GM21576 (cell line): Measurements from ENCODE around the gene DIP2B.
"Not testable (repeated sequence)": the region's sequence is repeated elsewhere in the genome, so short reads cannot be mapped to it uniquely, and the experiment has no call there.

Source experiments
- ATAC-seq: cut with Tn5 transposase; IDR thresholded peaks from one replicate; pipeline ENCODE4 v1.9.1; 2021; ENCODE audit warnings: mild to moderate bottlenecking, moderate library complexity; ENCODE audit not compliant: unreplicated experiment

The DIP2B gene

GRCh38 chr12:50550530-50551223 lies 45.9 kb downstream of the DIP2B start:
- ATAC-seq = no peak

DNA sequence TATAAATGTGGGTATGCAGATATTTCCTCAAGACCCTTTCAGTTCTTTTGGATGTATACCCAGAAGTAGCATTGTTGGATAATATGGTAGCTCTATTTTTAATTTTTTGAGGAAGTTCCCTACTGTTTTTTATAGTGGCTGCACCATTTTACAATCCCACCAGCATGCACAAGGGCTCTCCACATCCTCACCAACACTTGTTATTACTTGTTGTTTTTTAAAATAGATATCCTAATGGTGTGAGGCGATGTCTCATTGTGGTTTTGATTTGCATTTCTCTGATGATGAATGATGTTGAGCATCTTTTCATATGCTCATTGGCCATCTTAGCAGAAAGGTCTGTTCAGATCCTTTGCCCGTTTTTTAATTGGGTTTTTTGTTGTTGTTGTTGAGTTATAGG lies 47.1 kb downstream of the DIP2B start:
- no peak for ATAC-seq

DNA sequence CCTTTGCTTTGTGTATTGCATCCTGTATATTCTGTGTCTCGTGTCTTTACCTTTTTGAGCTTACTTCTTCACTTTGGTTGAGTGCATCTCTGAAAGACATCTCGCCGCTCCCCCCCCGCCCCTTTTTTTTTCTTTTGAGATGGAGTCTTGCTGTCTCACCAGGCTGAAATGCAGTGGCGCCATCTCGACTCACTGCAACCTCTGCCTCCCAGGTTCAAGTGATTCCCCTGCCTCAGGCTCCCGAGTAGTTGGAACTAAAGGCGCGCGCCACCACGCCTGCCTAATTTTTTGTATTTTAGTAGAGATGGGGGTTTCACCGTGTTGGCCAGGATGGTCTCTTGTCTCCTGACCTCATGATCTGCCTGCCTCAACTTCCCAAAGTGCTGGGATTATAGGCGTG lies 49.9 kb downstream of the DIP2B start:
- ATAC-seq = no peak

DNA sequence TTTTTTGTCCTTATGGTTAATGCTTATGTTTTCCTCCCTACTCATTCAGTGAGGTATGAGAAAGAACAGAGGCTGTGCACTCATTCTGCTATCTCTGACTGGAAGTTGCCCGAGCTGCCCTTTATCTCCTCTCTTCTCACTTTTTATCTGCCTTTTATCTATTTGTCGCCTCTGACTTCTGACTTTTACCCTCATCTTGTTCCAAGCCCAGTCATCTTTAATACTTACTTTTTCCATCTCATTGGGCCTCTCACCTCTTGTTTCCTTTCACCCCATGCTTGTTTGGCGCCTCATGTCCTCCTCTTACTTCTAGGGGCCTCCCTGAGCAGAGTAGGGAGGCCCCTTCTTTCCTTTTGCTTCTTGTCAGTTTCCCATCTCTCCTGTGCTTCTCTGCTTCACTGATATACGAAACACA lies 50.7 kb downstream of the DIP2B start:
- ATAC-seq = no peak

DNA sequence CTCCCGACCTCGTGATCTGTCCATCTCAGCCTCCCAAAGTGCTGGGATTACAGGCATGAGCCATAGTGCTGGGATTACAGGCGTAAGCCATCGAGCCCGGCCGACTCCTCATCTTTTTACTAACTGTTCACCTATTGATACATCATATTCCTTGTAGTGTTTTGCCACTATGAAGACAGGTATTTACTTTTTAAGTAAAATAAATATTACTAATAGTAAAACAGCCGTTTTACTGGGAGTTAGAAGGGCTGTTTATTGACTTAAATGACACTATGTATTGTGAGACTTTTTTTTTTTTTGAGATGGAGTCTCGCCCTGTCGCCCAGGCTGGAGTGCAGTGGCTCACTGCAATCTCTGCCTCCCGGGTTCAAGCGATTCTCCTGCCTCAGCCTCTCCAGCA lies 51.5 kb downstream of the DIP2B start:
- no peak for ATAC-seq

DNA sequence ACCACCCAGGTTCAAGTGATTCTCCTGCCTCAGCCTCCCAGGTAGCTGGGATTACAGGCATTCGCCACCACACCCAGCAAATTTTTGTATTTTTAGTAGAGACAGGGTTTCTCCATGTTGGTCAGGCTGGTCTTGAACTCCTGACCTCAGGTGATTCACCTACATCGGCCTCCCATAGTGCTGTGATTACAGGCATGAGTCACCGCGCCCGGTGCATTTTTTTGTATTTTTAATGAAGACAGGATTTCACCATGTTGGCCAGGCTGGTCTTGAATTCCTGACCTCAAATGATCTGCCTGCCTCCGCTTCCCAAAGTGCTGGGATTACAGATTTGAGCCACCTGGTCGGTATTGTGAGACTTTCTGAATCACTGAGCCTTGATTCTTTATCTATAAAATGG lies 52.0 kb downstream of the DIP2B start:
- ATAC-seq = not testable (repeated sequence)

GRCh38 chr12:50557421-50557820 lies 52.6 kb downstream of the DIP2B start:
- ATAC-seq = no peak

DNA sequence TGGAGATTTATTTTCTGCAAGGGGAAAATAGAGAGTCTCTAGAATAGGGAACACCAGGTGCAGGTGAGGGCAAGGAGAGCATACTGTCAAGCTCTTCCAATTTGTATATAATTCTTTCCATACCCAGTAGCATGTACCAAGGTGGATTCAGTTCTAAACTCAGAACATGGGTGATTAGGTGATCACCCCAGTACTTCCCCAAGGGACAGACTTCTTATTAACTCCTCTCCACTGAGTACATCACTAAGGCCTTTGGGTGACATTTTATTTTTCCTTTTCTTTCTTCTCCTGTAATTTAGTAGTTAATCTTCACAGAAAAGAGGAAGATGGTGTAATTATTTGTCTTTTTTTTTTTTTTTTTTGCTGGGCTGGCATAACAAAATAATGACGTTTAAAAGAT lies 54.2 kb downstream of the DIP2B start:
- ATAC-seq = no peak

GRCh38 chr12:50562520-50563433 lies 58.0 kb downstream of the DIP2B start:
- no peak for ATAC-seq

- no peak for ATAC-seq
Observed at GRCh38 chr12:50563434-50563787, 58.6 kb downstream of the DIP2B start.

DNA sequence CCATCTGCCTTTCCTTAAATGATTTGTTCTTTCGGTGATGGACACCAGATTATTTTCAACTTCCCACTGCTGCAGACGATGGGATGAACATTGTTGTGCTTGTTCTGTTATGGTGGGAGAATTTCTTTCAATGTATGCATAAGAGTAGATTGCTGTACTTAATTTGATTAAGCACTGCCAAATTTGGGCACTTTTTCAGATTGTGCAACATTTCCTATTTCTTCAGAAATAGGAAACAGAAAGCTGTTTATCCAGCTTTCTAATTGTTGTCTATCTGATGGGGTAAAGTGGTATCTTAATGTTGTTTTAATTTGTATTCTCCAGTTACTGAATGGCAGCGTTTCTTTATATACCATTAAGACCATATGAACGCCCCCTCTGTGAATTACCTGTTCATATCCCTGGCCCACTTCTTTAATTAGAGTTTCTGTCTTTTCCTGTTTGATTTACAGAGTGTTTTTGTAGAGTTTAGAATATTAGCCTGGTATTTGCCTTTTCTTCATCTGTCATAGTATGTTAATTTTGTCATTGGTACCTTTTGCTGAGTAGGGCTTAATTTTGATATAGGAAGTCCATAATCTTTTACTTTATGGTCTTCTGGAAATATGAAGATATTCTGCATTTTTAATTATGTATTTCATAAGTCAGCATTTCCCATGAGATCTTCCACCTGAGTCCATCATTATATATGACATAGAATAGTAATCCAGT lies 59.6 kb downstream of the DIP2B start:
- no peak for ATAC-seq

DNA sequence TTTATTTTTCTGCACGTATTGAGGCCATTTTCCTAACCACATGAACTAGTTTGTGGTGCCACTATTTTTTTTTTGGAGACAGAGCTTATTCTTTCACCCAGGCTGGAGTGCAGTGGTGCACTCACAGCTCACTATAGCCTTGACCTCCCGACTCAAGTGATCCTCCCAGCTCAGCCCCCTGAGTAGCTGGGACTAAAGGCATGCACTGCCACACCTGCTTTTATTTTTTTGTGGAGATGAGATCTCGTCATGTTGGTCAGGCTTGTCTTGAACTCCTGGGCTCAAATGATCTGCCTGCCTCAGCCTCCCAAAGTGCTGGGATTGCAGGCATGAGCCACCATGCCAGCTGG lies 60.1 kb downstream of the DIP2B start:
- ATAC-seq = no peak

GRCh38 chr12:50566066-50566465 lies 61.3 kb downstream of the DIP2B start:
- ATAC-seq = no peak

GRCh38 chr12:50567926-50568325 lies 63.1 kb downstream of the DIP2B start:
- ATAC-seq = no peak

GRCh38 chr12:50568338-50569091 lies 63.7 kb downstream of the DIP2B start:
- ATAC-seq = no peak

GRCh38 chr12:50569321-50569720 lies 64.5 kb downstream of the DIP2B start:
- no peak for ATAC-seq

DNA sequence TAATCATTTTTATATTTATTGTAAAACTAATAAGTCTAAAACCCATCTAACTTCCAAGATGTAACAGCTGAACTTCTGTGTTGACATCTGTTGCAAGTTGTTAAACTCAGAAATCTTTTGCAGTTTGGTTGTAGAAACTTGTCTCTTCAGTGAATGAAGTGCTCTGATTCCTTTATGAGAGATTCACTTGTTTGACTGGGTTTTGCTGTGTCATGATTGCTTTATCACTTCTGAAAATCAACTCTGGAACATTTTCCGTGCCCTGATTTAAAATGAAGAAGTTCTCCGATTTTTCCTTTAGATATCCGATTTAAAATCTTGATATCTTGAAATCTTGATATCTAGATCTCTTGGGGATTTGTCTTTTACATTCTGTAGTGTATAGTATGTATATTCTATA lies 65.1 kb downstream of the DIP2B start:
- ATAC-seq = no peak

DNA sequence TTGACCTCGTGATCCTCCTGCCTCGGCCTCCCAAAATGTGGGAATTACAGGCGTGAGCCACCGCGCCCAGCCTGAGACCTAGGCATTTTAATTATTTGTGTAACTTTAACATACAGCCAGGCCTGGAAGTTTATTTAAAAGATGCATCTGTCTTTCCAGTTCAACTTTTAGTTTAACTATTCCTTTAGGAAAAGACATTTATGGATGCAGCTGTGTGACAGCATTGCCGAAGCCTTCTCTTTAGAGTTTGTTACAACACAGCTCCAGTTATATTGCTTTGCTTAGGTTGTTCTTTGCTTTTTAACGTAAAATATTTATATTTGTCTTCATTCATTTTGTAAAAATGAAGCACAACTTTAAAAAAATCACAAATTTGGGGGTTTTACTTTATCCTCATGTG lies 67.0 kb downstream of the DIP2B start:
- no peak for ATAC-seq

- no peak for ATAC-seq
Observed at GRCh38 chr12:50572287-50572686, 67.5 kb downstream of the DIP2B start.

DNA sequence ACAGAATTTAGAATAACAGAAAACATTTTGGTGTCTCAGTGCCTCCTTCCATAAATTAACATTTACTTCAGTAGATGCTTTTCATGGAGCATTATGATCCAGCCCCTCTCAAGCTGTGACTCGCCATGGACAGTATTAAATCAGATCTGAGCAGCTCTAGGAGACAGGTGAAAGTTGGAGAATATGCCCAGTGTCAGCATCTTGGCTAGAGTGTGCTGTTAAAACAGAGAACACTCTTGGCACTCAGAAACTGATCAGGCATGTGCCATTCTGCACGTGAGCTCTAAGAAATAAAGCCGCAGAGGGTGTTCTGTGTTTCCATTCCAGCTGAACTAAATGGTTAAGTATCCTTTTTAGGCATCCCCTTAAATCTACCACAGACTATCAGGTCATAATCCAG lies 68.0 kb downstream of the DIP2B start:
- no peak for ATAC-seq

- no peak for ATAC-seq
Observed at GRCh38 chr12:50573271-50573670, 68.5 kb downstream of the DIP2B start.
